AML-193 (cell line): ENCODE data around the gene VPS13C.

ENCODE experiments used
- DNase-seq, 2 experiments: peaks; one replicate each; lab custom pipeline; 2025; lab: John Stamatoyannopoulos, UW

Gene VPS13C

GRCh38 chr15:61819386-61819785, 240.9 kb downstream of the VPS13C start:
- DNase-seq, result no peak

GRCh38 chr15:61818801-61819200, 241.4 kb downstream of the VPS13C start:
- no peak for DNase-seq

GRCh38 chr15:61816856-61817255, 243.4 kb downstream of the VPS13C start:
- DNase-seq, result no peak

DNA sequence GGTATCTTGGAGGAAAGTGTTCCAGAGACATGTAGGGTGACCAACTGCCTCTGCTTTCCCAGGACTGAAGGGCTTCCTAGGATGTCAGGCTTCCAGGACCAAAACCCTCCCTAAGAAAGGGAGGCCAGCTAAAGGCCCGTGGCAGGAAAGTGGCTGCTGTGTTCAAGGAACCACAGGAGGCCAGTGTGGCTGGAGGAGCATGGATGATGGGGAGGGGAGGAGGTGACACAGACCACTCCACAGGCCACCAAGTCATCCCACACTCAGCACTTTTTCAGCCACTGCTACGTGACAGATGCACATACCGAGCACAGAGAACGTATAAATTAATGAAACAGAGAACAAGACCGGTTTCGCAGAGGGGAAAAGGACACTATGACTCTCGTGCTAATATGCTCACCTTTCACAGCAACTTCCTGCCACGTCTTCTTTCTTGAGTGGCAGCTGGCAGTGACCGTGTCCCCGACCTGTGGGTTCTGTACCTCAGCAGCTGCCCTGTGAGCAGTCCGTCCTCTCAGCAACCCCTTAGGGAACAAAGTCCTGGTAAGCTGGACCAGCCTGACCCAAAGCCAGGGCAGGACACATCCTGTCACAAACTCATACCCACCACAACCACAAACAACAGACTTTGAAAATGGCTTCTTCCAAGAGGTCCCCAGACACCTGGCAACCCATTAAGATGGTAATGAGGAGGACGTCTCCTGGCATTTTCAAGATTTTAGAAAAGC, 244.7 kb downstream of the VPS13C start:
- DNase-seq, result no peak

DNA sequence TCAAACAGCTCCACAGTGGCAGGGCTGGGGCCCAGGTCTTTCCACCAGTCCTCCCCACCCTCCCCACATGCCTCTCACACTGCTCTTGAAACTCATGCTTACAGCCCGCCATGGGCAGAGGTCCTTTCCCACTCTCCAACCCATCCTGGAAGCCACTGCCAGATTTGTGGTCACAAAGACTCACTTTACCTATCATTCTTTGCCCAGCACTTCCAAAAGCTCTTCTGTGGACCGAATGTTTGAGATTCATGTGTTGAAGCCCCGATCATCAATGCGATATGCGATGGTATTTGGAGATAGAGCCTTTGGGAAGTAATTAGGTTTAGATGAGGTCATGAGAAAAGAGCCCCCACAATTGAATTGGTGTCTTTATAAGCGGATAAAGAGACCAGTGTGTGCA, 247.8 kb downstream of the VPS13C start:
- DNase-seq, result no peak

GRCh38 chr15:61811952-61812351, 248.3 kb downstream of the VPS13C start:
- DNase-seq, result no peak

- no peak for DNase-seq
These were observed 251.0 kb downstream of the VPS13C start for GRCh38 chr15:61809216-61809615.

- DNase-seq, result no peak
These were observed 252.8 kb downstream of the VPS13C start for GRCh38 chr15:61807281-61807929.
